H1 (cell line): Measurements from ENCODE around the gene RGS21. TPM values are rescaled to one million over a fixed set of nuclear protein-coding genes. Genes with fewer than 3 reads are reported as not detected.

ENCODE experiments used
- CTCF ChIA-PET: fragments of 300-600 bp; sonication (Branson Sonifier 250); formaldehyde crosslinking; loops from one replicate; lab custom pipeline; 2021; ENCODE audit not compliant: partially characterized antibody; lab: Charles Lee
- POLR2A ChIA-PET: fragments of 300-600 bp; sonication (Branson Sonifier 250); formaldehyde crosslinking; loops from one replicate; lab custom pipeline; 2021; ENCODE audit warnings: inconsistent platforms; ENCODE audit not compliant: partially characterized antibody; lab: Charles Lee
- DNase-seq, 2 experiments: peaks; one replicate each; pipeline versions ENCODE4 v3.0.0 to v3.0.0-alpha.2; 2010 to 2022; ENCODE audit warnings: low spot score in 2 of 2, low read depth in 1 of 2, mixed read lengths in 1 of 2
- FAIRE-seq: peaks from 2 replicates; lab custom pipeline; 2011; peaks lifted over from hg19 to GRCh38; lab: Jason Lieb, UNC
- H2AFZ ChIP-seq: 2 replicates; pipeline ENCODE4 v1.8.1; 2012; ENCODE audit warnings: low read length, inconsistent platforms
- H2AK5ac ChIP-seq: 2 replicates; pipeline ENCODE4 v1.6.1; 2013; ENCODE audit warnings: low read depth, low read length
- H2BK120ac ChIP-seq: replicated peaks from 2 replicates; pipeline ENCODE3; 2013; ENCODE audit warnings: low read depth, low read length, inconsistent platforms
- H2BK12ac ChIP-seq: 2 replicates; pipeline ENCODE4 v1.6.1; 2013; ENCODE audit warnings: low read depth, low read length
- H2BK15ac ChIP-seq: 2 replicates; pipeline ENCODE4 v1.6.1; 2013; ENCODE audit warnings: low read length
- H2BK20ac ChIP-seq: 2 replicates; pipeline ENCODE4 v1.6.1; 2013; ENCODE audit warnings: low read length
- H2BK5ac ChIP-seq: 2 replicates; pipeline ENCODE4 v1.6.1; 2013; ENCODE audit warnings: low read depth, low read length
- H3K14ac ChIP-seq: 2 replicates; pipeline ENCODE4 v1.6.1; 2013; ENCODE audit warnings: inconsistent platforms; ENCODE audit not compliant: insufficient read length
- H3K18ac ChIP-seq: 2 replicates; pipeline ENCODE4 v1.6.1; 2013; ENCODE audit warnings: low read length; ENCODE audit errors: extremely low read depth
- H3K23ac ChIP-seq: 2 replicates; pipeline ENCODE4 v1.6.1; 2013; ENCODE audit warnings: inconsistent platforms; ENCODE audit not compliant: insufficient read length
- H3K23me2 ChIP-seq: 2 replicates; pipeline ENCODE4 v1.6.1; 2013; ENCODE audit warnings: low read depth, low read length
- H3K27ac ChIP-seq: 2 replicates; pipeline ENCODE4 v1.6.1; 2011; ENCODE audit warnings: low read depth, low read length, inconsistent platforms
- H3K27me3 ChIP-seq, 4 experiments: replicated peaks in 1 of 4; 1 replicate in 1 of 4; 2 replicates in 3 of 4; pipeline versions ENCODE4 v1.6.1 to v1.8.1; 2011 to 2013; ENCODE audit warnings: low read length in 3 of 4, mild to moderate bottlenecking in 3 of 4, inconsistent platforms in 2 of 4, mixed read lengths in 2 of 4, moderate library complexity in 1 of 4; ENCODE audit not compliant: control insufficient read depth in 3 of 4, insufficient read depth in 3 of 4; ENCODE audit errors: extremely low read depth in 1 of 4
- H3K36me3 ChIP-seq, 4 experiments: 2 replicates each; pipeline versions ENCODE4 v1.6.1 to v1.8.1; 2011 to 2013; ENCODE audit warnings: mild to moderate bottlenecking in 4 of 4, low read length in 3 of 4, moderate library complexity in 2 of 4, control low read depth in 1 of 4, inconsistent platforms in 1 of 4; ENCODE audit not compliant: insufficient read depth in 4 of 4, control insufficient read depth in 2 of 4
- H3K4ac ChIP-seq: replicated peaks from 2 replicates; pipeline ENCODE3; 2013; ENCODE audit warnings: low read length, low read depth, mixed read lengths, inconsistent platforms; ENCODE audit not compliant: insufficient read length
- H3K4me1 ChIP-seq, 4 experiments: replicated peaks in 1 of 4; 1 replicate in 1 of 4; 2 replicates in 3 of 4; pipeline versions ENCODE4 v1.6.1 to v1.8.1; 2011 to 2013; ENCODE audit warnings: low read length in 3 of 4, inconsistent platforms in 2 of 4, mixed read lengths in 1 of 4; ENCODE audit not compliant: insufficient read depth in 4 of 4, control insufficient read depth in 3 of 4
- H3K4me2 ChIP-seq, 2 experiments: 2 replicates each; pipeline versions ENCODE4 v1.6.1 to v1.8.1; 2011 to 2013; ENCODE audit warnings: low read depth in 2 of 2, low read length in 2 of 2, control low read depth in 1 of 2, inconsistent platforms in 1 of 2, mild to moderate bottlenecking in 1 of 2; ENCODE audit not compliant: insufficient read depth in 1 of 2
- H3K4me3 ChIP-seq, 4 experiments: fragments of 200-600, 300-600 bp in 1 of 4; sonication (generic), shearing (Covaris generic), sonication (Bioruptor Twin) in 1 of 4; 2 replicates each; pipeline versions ENCODE4 v1.5.1 to v1.8.1; 2011 to 2016; ENCODE audit warnings: low read length in 4 of 4, low read depth in 3 of 4, control low read depth in 2 of 4, inconsistent platforms in 2 of 4, mild to moderate bottlenecking in 2 of 4, mixed read lengths in 1 of 4, moderate library complexity in 1 of 4; ENCODE audit not compliant: insufficient read depth in 2 of 4; ENCODE audit errors: extremely low read depth in 1 of 4
- H3K56ac ChIP-seq: replicated peaks from 2 replicates; pipeline ENCODE3; 2013; ENCODE audit warnings: low read depth, mild to moderate bottlenecking, mixed read lengths, low read length, inconsistent platforms; ENCODE audit not compliant: insufficient read length
- H3K79me1 ChIP-seq: 2 replicates; pipeline ENCODE4 v1.6.1; 2013; ENCODE audit warnings: low read depth, low read length, control low read depth
- H3K79me2 ChIP-seq, 2 experiments: 2 replicates each; pipeline versions ENCODE4 v1.6.1 to v1.8.1; 2012 to 2013; ENCODE audit warnings: low read length in 2 of 2, mild to moderate bottlenecking in 2 of 2, inconsistent platforms in 1 of 2; ENCODE audit not compliant: insufficient read depth in 2 of 2, control insufficient read depth in 1 of 2
- H3K9ac ChIP-seq, 4 experiments: replicated peaks in 1 of 4; 1 replicate in 1 of 4; 2 replicates in 3 of 4; pipeline versions ENCODE4 v1.6.1 to v1.8.1; 2011 to 2013; ENCODE audit warnings: low read depth in 3 of 4, low read length in 3 of 4, control low read depth in 2 of 4, mild to moderate bottlenecking in 2 of 4, moderate library complexity in 2 of 4, inconsistent platforms in 1 of 4; ENCODE audit errors: extremely low read depth in 1 of 4
- H3K9me3 ChIP-seq, 2 experiments: 2 replicates each; pipeline versions ENCODE4 v1.6.1 to v1.8.1; 2012 to 2013; ENCODE audit warnings: mild to moderate bottlenecking in 2 of 2, moderate library complexity in 2 of 2, control low read depth in 1 of 2, inconsistent platforms in 1 of 2, low read depth in 1 of 2, low read length in 1 of 2, mixed read lengths in 1 of 2; ENCODE audit not compliant: insufficient read depth in 2 of 2
- H4K20me1 ChIP-seq, 2 experiments: replicated peaks in 1 of 2; 2 replicates each; pipeline versions ENCODE3 to v1.8.1; 2011 to 2013; ENCODE audit warnings: inconsistent platforms in 2 of 2, low read length in 2 of 2, mild to moderate bottlenecking in 1 of 2; ENCODE audit not compliant: insufficient read depth in 2 of 2, control insufficient read depth in 1 of 2
- H4K5ac ChIP-seq: 2 replicates; pipeline ENCODE4 v1.6.1; 2013; ENCODE audit warnings: low read length, low read depth, mixed read lengths, inconsistent platforms; ENCODE audit not compliant: insufficient read length
- H4K8ac ChIP-seq: 2 replicates; pipeline ENCODE4 v1.8.0; 2013; ENCODE audit warnings: mild to moderate bottlenecking, moderate library complexity, low read length, inconsistent platforms; ENCODE audit not compliant: insufficient read depth; ENCODE audit errors: extremely low read depth
- H4K91ac ChIP-seq: replicated peaks from 2 replicates; pipeline ENCODE3; 2013; ENCODE audit warnings: low read length, mixed read lengths, inconsistent platforms; ENCODE audit not compliant: insufficient read length
- ASH2L ChIP-seq: fragments of 200-600, 300-600 bp; sonication (generic); IDR thresholded peaks from one replicate; pipeline ENCODE4 v1.7.1; 2017; ENCODE audit warnings: low read length
- SP2 ChIP-seq: IDR thresholded peaks from 2 replicates; pipeline ENCODE4 v1.6.1; 2012; ENCODE audit warnings: mild to moderate bottlenecking, low read length, inconsistent platforms
- WGBS, 2 experiments: shearing (Covaris generic) in 1 of 2; methylation state at CpG; one replicate each; pipeline versions ENCODE4 v1.1.6 to v1.1.7; 2013 to 2015; ENCODE audit warnings: low lambda C conversion rate in 2 of 2, mixed read lengths in 2 of 2, inconsistent platforms in 1 of 2, low coverage in 1 of 2, missing lambda C conversion rate in 1 of 2; ENCODE audit not compliant: insufficient replicate concordance in 2 of 2, insufficient coverage in 1 of 2, insufficient read length in 1 of 2; ENCODE audit errors: extremely low coverage in 1 of 2, missing lambda C conversion rate in 1 of 2; 5-methylcytosine and 5-hydroxymethylcytosine counted together
- polyA plus RNA-seq, 7 experiments: library from polyadenylated mRNA; depleted of rRNA in 3 of 7; stranded (reverse) in 5 of 7; unstranded in 2 of 7; fragments of >200 nt in 5 of 7; fragments of 200-250 nt in 2 of 7; gene quantifications; 1 replicate in 5 of 7; 2 replicates in 1 of 7; 4 replicates in 1 of 7; pipeline versions ENCODE4 v1.2.1 to v1.2.3, GENCODE V29; 2011 to 2013; ENCODE audit warnings: missing spikeins in 2 of 7, mixed read lengths in 2 of 7
- total RNA-seq: library from RNA; stranded (reverse); fragmentation: NEBNext Ultra II Directional; extraction: Animal tissue kit (Norgen Biotek cat#: 25700); gene quantifications from 2 replicates; pipeline ENCODE4 v1.2.1, GENCODE V29; 2021
- TF ChIP-seq, protein P1 (sequence below), 3 experiments: IDR thresholded peaks; 1 replicate in 2 of 3; 2 replicates in 1 of 3; pipeline versions ENCODE4 v1.5.1 to v1.6.1; 2011; ENCODE audit warnings: low read length in 3 of 3, mild to moderate bottlenecking in 3 of 3, inconsistent platforms in 2 of 3, low read depth in 1 of 3, moderate library complexity in 1 of 3; ENCODE audit not compliant: insufficient read depth in 1 of 3; ENCODE audit errors: control extremely low read depth in 1 of 3

Gene RGS21
- total and polyA plus RNA-seq, 2 of the 8 experiments (the other 6 are each of a cell fraction or from before 2014, with no cell fraction given), result not detected

- Histone ChIP-seq H3K27me3 (no peaks in the 10 kb centered on the region), H3K79me1 (no peaks in the 10 kb centered on the region), H3K27ac (no peak overlapping the region), H2BK120ac (no peak overlapping the region), H3K36me3 (no peaks in the 10 kb centered on the region), H2BK20ac (no peak overlapping the region), H3K4me3 (no peak overlapping the region), H3K56ac (no peak overlapping the region), H3K9ac (no peak overlapping the region), H3K4ac (no peak overlapping the region), H3K23ac (no peak overlapping the region), H4K8ac (no peak overlapping the region), H4K5ac (no peak overlapping the region), H4K91ac (no peak overlapping the region), H3K4me2 (no peak overlapping the region), H3K14ac (no peak overlapping the region), H2BK5ac (no peak overlapping the region), H2AFZ (no peak overlapping the region), H3K9me3 (no peaks in the 10 kb centered on the region), H3K79me2 (no peaks in the 10 kb centered on the region), H2BK12ac (no peak overlapping the region), H2AK5ac (no peak overlapping the region), H2BK15ac (no peak overlapping the region), H3K4me1 (peaks cover 0 to 8% (median 0%) of the 10 kb centered on the region in 4 experiments; a peak in 1 of 7 replicates), H3K23me2 (no peaks in the 10 kb centered on the region), H3K18ac (no peak overlapping the region), H4K20me1 (no peaks in the 10 kb centered on the region)
- 100% methylated on average over 2 of the region's 2 CpGs; no CpG with 5 or more reads in 1 of the 2 experiments for WGBS, 2 experiments
- ChIA-PET CTCF (interaction anchor here (0.7 to 1.6 kb wide), 5 partner anchors 10 to 275 kb away, joined by 3 to 7 read pairs (median 3); no protein-coding TSS in a partner anchor), POLR2A (no interaction called here)
- no peak for FAIRE-seq
- DNase-seq, result no peak
- TF ChIP-seq ASH2L (no peak), SP2 (no peak)
- TF ChIP-seq, protein P1, sequence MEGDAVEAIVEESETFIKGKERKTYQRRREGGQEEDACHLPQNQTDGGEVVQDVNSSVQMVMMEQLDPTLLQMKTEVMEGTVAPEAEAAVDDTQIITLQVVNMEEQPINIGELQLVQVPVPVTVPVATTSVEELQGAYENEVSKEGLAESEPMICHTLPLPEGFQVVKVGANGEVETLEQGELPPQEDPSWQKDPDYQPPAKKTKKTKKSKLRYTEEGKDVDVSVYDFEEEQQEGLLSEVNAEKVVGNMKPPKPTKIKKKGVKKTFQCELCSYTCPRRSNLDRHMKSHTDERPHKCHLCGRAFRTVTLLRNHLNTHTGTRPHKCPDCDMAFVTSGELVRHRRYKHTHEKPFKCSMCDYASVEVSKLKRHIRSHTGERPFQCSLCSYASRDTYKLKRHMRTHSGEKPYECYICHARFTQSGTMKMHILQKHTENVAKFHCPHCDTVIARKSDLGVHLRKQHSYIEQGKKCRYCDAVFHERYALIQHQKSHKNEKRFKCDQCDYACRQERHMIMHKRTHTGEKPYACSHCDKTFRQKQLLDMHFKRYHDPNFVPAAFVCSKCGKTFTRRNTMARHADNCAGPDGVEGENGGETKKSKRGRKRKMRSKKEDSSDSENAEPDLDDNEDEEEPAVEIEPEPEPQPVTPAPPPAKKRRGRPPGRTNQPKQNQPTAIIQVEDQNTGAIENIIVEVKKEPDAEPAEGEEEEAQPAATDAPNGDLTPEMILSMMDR (IDR thresholded peaks at IDR 0.05; ENCODE audit: control extremely low read depth in 1 of 3, insufficient read depth in 1 of 3, low read depth in 1 of 3, low read length in 3 of 3), result peak in 1 of 3 experiments; percentile 14; a peak in 1 of 4 replicates
These were observed 66.0 kb downstream of the RGS21 start for GRCh38 chr1:192382758-192383157.
